Mesenteric fat pad (tissue), 1 donor: Measurements from ENCODE around the gene SFMBT1. TPM values are rescaled to one million over a fixed set of nuclear protein-coding genes. Genes with fewer than 3 reads are reported as not detected.
A peak's percentile ranks its signal among the peaks of the same experiment; 100 is the strongest.

Experiments used
- DNase-seq: peaks from one replicate; pipeline ENCODE4 v3.0.0-alpha.2; 2020; ENCODE audit warnings: low spot score
- total RNA-seq: library from RNA; stranded (reverse); fragmentation: NEBNext Ultra II Directional; extraction: Animal tissue kit (Norgen Biotek cat#: 25700); gene quantifications from one replicate; pipeline ENCODE4 v1.2.1, GENCODE V29; 2021
- donor health status: DM: yes; HTN: yes; CAD: no.

The SFMBT1 gene
- total RNA-seq, 1 donor from 2014 or later: 8.9 TPM

DNA sequence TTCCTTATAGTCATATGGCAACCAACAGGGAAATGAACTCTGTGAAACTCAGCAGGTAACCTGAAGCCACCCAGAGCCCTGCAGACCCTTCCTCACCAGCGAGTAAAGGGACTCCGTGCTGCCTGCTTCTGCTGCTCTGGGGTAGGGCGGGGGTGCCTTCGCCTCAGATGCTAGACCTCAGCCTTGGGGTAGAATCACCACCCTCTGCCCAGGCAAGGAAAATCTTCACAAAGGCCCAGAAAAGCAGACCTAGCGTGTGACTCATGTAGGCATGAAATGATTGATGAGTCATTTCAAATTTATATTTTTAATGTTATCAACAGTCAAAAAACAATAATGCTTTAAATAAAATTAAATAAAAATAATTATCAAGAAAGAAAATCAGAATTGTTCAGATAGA, 155.1 kb downstream of the SFMBT1 start:
- DNase-seq: no peak

DNA sequence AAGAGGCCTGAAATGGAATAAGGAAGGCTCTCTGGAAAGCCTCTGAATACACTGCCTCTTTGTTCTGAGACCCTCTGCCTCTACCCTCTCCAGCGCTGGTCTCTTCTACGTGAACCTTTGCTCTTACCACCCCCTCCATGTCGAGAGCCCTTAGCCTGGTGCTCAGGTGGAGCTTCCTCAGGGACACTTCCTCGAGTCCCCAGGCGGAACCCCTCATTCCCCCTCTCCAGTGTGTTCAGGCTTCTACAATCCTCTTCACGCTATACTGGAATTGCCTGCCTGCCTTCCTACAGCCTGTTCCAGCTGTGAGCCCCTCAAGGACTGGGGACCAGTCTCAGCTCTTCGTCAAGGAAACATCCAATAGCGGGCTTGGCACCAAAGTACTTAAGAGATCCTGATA, 156.0 kb downstream of the SFMBT1 start:
- no peak for DNase-seq

DNA sequence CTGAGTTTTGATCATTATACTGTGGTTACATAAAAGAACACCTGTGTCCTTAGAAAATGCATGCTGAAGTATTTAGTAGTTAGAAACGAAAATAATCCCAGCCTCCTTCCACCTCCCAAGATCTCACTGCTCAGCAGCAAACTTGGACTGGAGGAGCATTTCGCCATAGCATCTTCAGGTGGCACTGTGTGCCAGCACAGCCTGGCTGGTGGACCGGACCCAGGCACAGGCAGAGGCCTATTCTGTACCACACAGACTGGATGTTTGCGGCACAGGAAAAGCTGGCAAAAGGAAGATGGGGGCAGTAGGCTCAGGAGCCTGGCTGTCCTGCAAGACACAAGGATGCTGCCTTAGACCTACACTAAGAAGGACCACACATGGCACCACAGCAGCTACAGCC, 158.7 kb downstream of the SFMBT1 start:
- no peak for DNase-seq

DNA sequence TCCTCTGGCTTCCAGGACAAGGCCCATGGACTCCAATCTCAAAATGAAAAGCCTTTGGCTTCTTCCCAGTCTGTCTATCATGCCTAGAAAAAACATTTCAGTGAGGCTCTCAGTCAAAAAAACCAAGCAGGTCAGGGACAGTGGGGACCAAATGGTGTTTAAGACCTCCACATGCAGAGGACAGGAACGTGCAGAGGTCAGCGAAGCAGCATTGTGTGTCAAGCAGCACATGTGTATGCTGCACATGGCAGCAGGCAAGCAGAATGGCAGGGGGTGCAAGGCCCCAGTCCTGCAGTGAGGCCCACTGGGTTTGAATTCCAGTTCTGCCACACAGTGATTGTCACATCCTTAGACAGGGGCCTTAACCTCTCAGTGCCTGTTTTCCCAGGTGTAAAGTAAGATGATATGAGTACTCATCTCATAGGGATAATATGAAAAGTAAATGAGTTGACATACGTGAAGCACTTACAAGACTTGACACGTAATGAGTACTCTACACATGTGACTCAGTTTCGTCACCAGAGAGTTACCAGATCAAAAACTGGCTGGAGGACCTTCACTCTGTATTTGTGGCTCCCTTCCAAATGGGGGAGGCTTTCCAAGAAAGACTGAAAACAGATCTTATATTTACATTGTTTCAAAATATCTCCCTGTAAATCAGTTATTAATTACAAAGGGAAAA, 159.7 kb downstream of the SFMBT1 start:
- DNase-seq: no peak

DNA sequence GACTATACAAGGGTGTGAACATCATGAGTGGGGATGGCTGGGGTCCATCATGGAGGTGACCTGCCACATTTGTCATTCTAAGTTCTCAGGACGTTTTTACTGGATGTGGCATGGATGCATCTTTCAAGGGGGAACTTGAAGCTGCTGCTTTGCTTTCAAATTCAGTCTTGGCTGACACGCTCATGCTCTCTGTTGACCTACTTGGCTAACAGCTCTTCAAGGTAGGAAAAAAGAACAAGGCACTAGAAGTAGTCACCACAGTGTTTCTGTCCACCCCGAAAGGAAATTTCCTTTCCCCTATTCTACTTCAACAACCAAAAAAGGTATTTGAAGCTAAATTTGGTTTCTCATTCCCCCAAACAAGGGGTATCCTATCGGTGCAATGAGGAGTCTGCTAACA, 163.5 kb downstream of the SFMBT1 start:
- DNase-seq: no peak

DNA sequence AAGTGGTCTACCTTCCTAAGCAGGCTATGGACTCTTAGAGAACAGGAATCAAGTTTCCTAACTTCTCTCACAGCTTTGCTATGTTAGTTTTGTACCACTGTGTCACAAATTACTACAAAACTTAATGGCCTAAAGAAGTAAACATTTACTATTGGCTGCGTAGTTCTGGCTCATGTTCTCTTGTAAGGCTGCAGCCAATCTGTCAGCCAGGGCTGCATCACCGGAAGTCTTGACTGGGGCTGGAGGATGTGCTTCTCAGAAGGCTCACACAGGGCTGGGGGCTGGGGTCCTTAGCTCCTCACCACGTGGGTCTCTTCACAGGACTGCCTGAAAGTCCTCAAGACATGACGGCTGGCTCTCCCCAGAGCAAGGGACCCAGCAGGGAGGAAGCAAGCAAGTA, 164.0 kb downstream of the SFMBT1 start:
- no peak for DNase-seq

DNA sequence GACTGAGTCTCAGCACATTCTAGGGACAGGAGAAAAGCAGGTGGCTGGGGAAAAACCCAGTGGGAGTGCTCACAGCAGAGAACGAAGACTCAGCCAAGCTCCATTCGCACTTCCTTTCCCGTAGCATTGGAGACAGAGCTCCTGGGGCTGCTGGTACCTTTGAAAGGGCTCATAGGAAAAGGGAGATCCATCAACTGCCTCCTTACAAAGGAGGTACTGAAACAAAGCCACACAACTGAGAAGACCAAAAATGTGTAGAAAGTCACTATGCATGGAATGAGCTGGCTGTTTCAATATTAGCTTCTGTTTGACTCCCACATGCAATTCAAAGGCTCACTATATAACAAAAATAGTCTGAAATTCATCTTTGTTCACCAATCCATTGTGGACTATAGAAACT, 165.4 kb downstream of the SFMBT1 start:
- DNase-seq: no peak

DNA sequence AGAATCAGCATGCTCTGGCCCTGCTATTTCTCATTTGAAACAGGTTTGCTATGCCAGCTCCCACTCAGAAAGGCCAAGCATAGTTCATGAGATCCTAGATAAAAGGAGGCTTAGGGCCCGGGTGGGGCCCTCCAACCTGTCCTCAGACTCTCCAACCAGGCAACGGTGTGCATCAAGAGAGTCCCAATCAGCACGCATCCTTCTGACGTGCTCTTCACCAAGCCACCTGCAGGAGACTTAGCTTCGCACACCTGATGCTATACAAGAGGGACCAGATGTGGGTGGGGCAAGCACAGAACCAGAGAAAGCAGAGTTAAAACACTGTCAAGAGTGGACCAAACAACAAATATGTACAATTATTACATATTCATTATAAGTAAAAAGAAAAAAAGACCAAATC, 165.8 kb downstream of the SFMBT1 start:
- no peak for DNase-seq

DNA sequence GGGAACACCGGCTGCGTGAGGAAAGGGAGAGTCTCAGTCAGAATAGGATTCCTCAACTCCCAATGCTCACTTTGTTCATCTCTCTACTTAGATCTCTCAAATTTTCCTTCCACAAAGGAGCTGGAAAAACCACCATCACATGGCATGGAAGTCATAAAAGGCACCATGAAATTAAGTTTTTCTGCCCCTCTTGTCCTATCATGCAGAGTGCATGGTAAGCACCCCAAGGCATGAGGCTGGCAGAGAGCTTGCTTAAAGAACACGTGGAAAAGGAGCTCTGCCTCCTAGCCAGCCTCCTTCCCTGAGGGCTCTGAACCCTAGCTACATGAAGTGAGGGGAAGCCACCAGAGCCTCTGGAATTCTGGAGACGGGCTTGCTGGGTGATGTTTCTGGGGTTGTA, 166.3 kb downstream of the SFMBT1 start:
- DNase-seq: no peak

DNA sequence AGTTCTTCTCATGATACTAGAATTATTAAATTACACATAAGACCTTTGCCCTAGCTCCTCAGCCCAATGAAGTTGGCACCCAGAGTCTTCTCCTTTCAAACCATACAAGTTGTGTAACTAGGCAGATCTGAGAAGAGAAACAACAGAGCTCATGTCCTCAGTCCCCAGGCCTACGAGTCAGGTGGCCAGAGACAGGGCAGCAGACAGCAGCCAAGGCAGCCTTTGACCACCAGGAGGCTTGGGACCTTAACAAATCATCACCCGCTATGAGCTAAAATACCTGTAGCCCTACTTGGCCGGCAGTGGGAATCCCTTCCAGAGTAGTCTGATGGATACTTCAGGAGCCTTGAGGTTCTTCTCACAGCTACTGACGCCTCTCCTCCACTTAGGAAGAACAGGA, 166.8 kb downstream of the SFMBT1 start:
- no peak for DNase-seq

DNA sequence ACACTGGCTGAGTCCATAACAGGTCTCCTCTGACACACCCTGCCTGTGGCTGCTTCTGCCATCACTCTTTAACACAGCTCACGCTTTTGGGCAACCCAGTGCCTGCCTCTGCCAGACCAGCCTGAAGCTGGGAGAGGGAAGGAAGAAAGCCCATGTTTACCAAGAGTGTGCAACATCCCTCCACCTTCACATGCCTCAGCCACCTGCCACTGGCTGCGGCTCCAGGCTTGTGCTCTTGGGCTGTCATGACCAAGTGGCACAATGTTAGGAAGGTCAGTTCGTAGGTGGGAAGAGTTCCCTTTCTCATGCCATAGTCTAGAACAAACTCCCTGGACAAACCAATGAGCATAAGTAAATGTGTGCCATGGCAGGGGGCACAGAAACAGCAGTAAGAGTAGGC, 168.8 kb downstream of the SFMBT1 start:
- DNase-seq: no peak

DNA sequence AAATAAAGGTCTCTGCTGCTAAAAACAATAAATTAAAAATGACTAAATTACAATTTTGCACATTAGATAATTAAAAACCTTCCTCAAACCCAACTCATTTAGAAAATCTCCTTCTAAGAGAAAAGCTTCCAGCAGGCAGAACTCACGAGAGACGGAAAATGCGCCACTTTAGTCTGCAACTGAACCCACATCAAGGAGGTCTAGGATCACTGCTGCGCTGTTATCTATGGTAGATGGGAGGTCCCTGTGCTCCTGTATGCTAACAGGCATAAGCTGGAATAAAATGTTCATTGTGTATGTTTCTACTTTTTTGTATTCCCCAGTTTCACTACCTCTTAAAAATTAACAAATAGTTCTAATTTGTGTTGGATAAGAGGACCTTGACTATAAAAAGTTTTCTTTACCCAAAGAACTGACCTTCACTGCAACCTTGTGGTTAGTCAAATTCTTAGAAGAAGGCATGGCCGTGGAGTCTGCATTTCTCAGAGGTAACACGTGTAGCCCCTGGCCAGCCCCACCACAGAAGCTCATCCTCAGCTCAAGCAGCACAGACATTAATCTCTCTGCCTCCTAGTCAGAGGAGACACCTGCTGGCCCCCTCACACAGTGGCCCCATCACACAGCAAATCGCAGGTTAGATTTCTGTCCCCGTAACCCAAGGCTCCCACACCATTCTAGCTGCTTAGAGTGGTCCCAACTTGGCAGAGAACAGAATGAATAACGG, 170.8 kb downstream of the SFMBT1 start:
- peak; percentile 2 for DNase-seq

DNA sequence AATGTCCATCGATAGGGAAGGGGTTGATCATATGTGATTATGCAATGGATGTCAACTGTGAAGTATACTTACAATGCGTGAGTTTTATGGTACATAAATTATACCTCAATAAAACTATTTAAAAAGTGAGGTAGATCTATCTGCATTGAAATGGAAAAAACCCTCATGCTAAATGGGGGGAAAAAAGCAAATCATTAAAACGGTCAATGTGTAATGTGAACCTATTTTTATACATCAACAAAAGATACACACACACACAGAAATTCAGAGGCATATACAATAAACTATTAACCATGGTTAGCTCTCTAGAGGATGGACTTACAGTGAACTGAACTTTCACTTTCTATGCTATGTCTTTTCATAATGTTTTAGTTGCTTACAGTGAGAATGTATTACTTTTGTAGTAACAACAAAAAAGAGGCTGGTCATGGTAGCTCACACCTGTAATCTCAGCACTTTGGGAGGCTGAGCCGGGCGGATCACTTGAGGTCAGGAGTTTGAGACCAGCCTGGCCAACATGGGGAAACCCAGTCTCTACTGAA, 171.6 kb downstream of the SFMBT1 start:
- DNase-seq: no peak

DNA sequence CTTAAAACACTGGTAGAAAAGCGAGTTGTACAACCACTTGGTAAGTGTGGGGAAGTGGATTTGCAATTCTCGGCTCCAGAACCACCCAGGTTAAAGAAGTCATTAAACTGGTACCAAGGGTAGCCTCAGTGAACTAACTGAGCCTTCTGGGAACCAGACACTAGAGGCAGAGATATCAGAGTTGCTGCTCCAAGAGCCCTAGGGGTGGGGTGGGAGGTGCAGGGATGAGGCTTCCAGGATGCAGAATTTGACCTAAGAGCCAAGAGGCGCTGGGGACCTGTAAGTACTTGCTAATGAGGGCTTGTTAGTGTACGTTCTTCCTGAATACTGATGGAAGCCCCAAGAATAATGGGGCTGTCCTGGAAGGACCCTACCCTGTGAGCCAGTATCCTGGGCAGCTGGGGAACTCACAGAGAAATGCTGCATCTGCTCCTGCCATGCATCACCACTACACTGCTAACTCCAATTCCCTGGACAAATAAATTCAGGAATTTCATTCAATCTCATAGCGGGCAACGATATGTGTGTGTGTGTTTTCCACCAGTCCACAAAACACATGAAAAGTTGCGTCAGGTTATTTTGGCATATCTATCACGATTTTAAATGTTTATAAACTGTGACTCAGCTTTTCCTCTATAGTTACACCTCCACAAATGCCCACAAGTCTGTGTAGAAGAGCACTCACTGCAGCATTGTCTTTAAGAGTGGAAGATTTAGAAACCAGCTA, 172.3 kb downstream of the SFMBT1 start:
- peak; percentile 45 for DNase-seq

DNA sequence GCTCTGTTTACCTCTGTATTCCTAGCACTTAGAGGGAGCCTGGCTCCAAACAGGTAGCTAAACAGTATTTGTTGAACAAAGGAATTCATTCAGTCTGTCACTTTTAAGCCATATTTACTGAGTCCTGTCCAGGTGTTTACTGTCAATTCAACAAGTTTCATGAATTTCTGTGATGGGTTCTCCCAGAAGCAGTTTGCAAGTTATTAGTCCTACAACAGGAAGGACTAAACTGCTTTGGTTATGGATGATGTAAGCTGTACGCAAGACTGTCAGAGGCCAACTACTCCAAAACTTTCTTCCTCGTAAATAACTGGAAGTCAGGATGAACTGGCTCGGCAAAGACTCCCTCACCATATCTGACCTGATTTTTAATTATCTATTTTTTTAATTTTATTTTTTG, 173.6 kb downstream of the SFMBT1 start:
- DNase-seq: no peak

DNA sequence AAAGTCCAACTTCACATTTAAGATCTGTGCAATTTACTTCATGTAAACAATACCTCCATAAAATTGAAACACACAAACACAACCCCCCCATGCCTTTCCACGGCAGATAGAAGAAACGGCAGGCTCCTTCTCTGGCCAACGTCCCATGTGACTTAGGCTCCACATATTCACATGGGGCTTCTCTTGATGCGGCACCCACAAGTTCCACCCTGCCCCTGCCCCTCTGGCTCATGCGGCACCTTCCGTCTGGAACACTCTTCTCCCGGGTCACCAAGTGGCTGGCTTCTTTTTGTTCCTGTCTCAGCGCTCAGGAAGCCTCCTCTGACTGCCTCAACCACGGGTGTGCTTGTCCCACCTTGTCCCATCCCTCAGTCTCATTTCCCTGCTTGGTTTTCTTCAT, 174.1 kb downstream of the SFMBT1 start:
- peak; percentile 55 for DNase-seq

DNA sequence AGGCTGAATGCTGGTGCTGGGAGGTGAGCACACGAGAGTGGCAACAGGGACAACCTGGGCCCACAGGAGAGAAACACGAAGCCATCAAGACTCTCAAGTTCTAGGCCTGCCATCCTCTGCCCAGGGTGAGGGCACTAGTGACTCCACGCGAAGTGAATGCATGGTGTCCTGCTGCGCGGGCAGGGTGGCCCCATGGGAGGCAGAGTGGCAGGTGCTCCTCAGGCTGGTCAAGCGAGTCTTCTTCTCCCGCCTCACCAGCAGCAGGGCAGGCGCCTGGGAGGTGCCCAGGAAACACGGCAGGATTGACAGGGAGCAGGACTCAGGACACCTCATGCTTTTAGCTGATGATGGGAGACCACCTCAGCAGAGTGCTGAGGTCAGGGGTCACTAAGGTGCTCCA, 175.4 kb downstream of the SFMBT1 start:
- no peak for DNase-seq

DNA sequence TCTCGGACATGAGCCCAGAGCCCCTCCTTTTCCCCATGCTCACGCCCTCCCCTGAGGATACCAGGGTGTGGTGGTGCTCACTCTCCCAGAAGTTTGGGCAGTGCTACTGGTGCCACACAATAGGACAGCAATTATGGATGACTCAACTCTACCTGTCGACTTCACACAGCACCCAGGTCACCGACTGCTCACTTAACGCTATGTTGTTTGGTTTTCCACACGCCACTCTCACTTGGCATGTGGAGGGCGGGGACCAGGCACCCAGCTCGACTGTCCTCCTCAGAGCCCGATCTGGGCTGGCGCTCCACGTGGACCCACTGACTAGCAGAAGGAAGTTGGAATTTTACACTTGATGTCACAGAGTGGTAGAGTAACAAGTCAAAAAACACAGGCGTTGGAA, 179.4 kb downstream of the SFMBT1 start:
- DNase-seq: no peak

DNA sequence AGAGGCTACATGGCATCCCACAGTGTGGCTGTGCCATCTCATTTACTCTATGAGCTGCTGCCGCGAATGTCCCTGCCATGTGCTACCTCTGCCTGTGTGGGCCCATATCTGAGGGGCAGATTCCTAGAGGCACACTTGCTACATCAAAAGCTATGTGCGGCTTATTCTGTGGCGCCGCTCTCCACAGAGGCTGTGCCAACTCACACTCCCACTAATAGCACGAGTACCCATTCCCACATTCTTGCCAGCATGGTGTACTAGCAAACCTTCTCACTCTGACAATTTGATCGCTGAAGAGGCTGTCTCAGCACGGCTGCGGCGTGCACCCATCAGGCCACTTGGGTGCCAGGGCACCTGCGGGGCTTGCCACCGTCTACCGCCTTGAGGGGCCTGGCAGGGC, 179.9 kb downstream of the SFMBT1 start:
- DNase-seq: no peak

DNA sequence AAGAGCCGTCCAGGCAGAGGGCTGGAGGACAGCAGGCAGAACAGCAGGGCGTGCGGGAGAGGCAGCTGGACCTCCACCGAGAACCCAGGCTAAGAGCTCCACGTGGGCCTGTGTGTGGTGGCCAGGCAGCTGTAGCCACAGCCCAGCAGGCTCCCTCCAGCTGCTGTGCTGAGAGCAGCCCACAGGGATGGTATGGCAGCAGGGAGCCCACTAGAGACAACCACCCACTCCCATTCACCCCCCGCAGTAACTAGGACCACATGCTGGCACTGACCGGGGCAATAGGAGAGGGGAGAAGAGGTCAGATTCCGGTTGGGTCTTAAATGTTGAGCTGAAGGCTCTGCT, 185.5 kb downstream of the SFMBT1 start:
- DNase-seq: no peak

DNA sequence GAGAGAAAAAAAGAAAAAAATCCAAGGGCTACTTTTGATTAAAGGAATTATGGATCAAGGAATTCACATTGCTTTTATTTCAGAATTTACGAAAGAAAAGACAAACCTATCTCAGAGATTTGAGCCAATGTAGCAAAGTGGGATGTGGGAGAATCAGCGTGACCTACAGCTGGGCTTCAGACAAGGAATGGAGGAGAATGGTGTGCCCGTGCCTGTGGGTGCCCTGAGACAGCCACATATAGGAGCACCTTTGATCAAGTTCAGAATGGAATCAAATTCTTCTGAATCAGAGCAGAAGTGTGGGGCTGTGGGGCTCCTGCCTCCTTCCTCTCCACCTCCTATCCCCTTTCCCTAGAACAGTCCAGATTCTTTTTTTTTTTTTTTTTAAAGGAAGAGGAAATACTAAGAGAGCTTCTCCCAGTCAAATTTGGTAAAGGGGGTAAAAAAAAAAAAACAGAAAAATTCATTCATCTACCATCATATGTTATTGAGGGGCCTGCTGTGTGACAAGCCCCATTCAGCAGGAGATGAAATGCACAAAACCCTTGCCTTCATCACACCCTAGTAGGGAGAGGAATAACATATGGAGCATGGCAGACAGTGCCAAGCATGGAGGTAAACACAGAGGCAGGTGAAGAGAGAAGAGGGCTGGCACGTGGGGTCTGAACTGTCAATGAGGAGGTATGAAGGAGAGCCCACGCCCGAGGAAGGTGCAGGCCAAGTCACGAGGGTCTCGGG, 186.0 kb downstream of the SFMBT1 start:
- DNase-seq: no peak

DNA sequence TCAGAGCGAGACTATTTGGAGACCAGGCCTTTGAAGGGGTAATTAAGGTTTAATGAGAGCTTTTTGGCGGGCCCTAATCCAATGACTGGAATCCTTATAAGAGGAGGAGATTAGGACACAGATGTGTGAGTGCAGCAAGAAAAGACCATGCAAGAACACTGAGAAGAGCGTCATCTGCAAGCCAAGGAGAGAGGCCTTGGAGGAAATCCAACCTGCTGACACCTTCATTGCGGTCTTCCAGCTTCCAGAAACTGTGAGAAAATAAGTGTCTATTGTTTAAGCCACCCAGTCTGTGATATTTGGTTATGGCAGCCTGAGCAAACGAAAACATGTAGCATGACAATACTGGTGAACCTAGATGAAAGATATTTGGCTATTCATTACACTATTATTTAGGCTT, 188.0 kb downstream of the SFMBT1 start:
- no peak for DNase-seq
